ENCODE data around the gene KLHDC7B.

DNA sequence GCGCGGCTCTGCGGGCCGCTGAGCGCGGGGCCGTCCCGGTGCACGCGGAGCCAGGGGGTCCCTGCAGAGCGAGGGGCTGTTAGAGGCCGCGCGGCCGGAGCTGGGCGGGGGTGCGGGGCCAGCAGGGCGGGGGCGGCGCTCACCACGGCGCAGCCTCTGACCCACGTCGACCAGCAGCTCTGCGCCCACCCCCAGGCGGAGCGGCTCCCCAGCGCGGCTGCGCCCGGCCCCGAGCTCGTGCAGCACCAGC lies 19.9 kb upstream of the KLHDC7B start:
- TF ChIP-seq ZNF484 (CRISPR knock-in tag; IDR thresholded peaks at IDR 0.05; ENCODE audit: borderline replicate concordance, low read depth) (no peak), FOXK1 (CRISPR knock-in tag; IDR thresholded peaks at IDR 0.05; ENCODE audit: borderline replicate concordance, low read depth) (no peak), POLR2AphosphoS5 (IDR thresholded peaks at IDR 0.05; ENCODE audit: low read depth, low read length) (no peak)
